ENCODE data around the gene PKN1.

Gene PKN1

DNA sequence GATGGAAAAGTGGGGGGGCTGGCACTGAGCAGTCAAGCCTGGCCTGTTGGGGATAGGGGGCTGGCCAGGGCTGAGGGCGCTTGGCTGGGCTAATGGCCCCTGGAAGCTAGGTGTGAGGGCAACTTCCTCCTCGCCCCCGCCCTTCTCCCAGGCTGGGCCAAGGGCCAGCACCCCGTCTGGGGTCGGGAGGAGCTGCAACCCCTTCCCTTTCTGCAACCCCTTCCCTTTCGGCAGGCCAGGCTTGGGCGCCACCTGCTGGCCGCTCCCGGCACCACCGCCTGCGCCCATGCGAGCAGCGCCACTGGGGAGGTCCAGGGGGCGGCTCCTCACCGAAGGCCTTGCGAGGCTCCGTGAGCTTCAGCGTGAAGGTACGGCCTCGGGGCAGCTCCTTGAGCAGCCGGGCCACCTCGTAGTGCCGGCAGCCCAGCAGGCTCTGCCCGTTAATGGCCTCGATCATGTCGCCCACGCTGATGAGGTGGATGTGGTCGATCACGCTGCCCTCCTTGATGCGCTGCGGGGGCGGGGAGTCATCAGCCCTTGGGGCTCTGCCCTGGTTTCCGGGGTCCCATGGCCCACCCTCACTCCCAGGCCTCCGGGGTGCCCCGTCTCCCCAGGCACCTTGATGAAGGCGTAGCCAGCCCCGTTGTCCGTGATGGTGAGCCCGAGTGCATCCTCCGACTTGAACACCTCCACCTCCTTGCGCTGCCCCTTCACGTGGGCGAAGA lies 47.0 kb downstream of the PKN1 start:
- no peak overlapping the region for H3K27ac ChIP-seq (ENCODE audit: low read depth, low read length)
- H3K4me3 ChIP-seq (ENCODE audit: low read depth in 1 of 5, low read length in 5 of 5): no peak overlapping the region
- peaks cover 0 to 48% (median 40%) of the 10 kb centered on the region in 5 donors for H3K36me3 ChIP-seq (ENCODE audit: control insufficient read depth in 5 of 5, insufficient read depth in 5 of 5, low read length in 5 of 5)
- H3K4me1 ChIP-seq (ENCODE audit: control insufficient read depth in 5 of 5, insufficient read depth in 5 of 5, low read length in 5 of 5): peaks cover 0 to 21% (median 18%) of the 10 kb centered on the region in 5 donors
- H3K9me3 ChIP-seq (ENCODE audit: control insufficient read depth in 5 of 5, low read length in 5 of 5): no peaks in the 10 kb centered on the region
- peaks cover 0 to 4% (median under 1%) of the 10 kb centered on the region in 5 donors for H3K27me3 ChIP-seq (ENCODE audit: control insufficient read depth in 5 of 5, insufficient read depth in 4 of 5, low read length in 5 of 5)
- H3K9ac ChIP-seq (ENCODE audit: low read length in 5 of 5): no peak overlapping the region

DNA sequence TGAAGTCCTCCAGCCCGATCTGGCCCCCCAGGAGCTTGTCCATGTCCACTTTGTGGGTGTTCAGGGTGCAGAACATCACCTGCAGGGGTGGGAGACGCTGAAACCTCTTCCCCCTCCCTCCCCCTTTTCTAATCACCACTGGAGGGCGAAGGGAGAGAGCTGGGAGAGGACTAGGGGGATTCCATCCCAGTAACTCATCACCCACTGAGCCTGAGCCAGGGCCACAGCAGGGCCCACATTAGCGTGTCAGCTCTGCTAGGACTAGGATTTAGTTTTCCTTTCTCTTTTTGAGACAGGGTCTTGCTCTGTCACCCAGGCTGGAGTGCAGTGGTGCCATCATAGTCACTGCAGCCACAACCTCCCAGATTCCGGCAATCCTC lies 47.6 kb downstream of the PKN1 start:
- H3K36me3 ChIP-seq (ENCODE audit: control insufficient read depth in 5 of 5, insufficient read depth in 5 of 5, low read length in 5 of 5): peaks cover 0 to 48% (median 40%) of the 10 kb centered on the region in 5 donors
- H3K27me3 ChIP-seq (ENCODE audit: control insufficient read depth in 5 of 5, insufficient read depth in 4 of 5, low read length in 5 of 5): peaks cover 0 to 2% (median 0%) of the 10 kb centered on the region in 5 donors
- no peak overlapping the region for H3K4me3 ChIP-seq (ENCODE audit: low read depth in 1 of 5, low read length in 5 of 5)
- no peak overlapping the region for H3K27ac ChIP-seq (ENCODE audit: low read depth, low read length)
- peaks cover 0 to 16% (median 12%) of the 10 kb centered on the region in 5 donors for H3K4me1 ChIP-seq (ENCODE audit: control insufficient read depth in 5 of 5, insufficient read depth in 5 of 5, low read length in 5 of 5)
- no peaks in the 10 kb centered on the region for H3K9me3 ChIP-seq (ENCODE audit: control insufficient read depth in 5 of 5, low read length in 5 of 5)
- no peak overlapping the region for H3K9ac ChIP-seq (ENCODE audit: low read length in 5 of 5)

DNA sequence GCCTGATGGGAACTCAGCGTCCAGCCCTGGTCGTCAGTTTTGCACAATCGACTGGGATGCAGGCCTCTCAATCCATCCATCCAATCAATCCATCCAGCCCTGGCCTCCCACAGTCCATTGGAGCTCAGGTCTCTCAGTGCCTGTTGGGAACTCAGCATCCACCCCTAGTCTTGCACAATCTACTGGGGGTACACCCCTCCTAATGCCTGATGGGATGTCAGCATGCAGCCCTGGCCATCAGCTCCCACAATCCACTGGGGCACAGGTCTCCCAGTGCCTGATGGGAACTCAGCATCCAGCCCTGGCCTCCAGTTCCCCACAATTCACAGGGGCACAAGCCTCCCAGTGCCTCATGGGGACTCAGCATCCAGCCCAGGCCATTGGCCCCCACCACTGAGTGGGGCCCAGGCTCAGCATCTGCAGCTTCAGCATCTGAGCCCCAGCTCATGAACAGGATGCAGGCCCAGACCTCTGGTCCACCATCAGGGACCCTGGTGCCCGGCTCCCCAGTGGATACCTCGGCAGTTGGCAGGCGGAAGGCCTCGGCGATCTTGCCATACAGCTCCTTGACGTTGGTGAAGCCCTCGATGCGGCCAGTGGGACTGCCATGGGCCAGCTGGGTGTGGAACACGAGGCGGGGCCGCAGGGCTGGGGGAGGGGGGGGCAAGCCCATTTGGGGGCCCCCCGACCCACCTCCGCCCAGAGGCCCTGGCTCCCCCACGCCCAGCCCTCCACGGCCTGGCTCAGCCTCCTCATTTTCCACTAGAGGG lies 49.3 kb downstream of the PKN1 start:
- Histone ChIP-seq H3K27ac (ENCODE audit: low read depth, low read length) (no peak overlapping the region), H3K9ac (ENCODE audit: low read length in 5 of 5) (no peak overlapping the region), H3K4me1 (ENCODE audit: control insufficient read depth in 5 of 5, insufficient read depth in 5 of 5, low read length in 5 of 5) (peaks cover 0 to 8% (median 5%) of the 10 kb centered on the region in 5 donors), H3K4me3 (ENCODE audit: low read depth in 1 of 5, low read length in 5 of 5) (no peak overlapping the region), H3K27me3 (ENCODE audit: control insufficient read depth in 5 of 5, insufficient read depth in 4 of 5, low read length in 5 of 5) (no peaks in the 10 kb centered on the region), H3K9me3 (ENCODE audit: control insufficient read depth in 5 of 5, low read length in 5 of 5) (no peaks in the 10 kb centered on the region), H3K36me3 (ENCODE audit: control insufficient read depth in 5 of 5, insufficient read depth in 5 of 5, low read length in 5 of 5) (peaks cover 0 to 50% (median 40%) of the 10 kb centered on the region in 5 donors)

DNA sequence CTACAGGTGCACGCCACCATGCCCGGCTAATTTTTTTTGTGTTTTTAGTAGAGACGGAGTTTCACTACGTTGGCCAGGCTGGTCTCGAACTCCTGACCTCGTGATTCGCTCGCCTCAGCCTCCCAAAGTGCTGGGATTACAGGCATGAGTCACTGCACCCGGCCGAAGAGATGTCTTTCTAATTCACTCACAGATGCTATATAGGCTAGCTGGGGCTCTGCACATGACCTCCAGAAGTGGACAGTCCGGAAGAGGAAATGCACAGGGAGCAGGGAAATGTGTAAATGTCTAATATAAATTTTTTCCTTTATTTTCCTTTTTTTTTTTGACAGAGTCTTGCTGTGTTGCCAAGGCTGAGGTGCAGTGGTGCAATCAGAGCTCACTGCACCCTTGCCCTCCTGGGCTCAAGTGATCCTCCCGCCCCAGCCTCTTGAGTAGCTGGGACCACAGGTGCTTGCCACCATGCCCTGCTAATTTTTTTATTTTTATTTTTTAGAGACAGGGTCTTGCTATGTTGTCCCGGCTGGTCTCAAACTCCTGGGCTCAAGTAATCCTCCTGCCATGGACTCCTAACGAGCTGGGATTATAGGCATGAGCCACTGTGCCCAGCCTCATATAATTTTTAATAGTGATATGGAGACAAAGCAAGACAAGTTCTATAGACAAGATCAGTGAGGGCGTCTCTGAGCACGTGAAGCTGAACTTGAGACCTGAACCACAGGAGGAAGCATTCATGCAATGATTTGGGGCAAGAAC lies 54.4 kb downstream of the PKN1 start:
- H3K9ac ChIP-seq (ENCODE audit: low read length in 5 of 5): no peak overlapping the region
- H3K36me3 ChIP-seq (ENCODE audit: control insufficient read depth in 5 of 5, insufficient read depth in 5 of 5, low read length in 5 of 5): peaks cover 0 to 35% (median 19%) of the 10 kb centered on the region in 5 donors

DNA sequence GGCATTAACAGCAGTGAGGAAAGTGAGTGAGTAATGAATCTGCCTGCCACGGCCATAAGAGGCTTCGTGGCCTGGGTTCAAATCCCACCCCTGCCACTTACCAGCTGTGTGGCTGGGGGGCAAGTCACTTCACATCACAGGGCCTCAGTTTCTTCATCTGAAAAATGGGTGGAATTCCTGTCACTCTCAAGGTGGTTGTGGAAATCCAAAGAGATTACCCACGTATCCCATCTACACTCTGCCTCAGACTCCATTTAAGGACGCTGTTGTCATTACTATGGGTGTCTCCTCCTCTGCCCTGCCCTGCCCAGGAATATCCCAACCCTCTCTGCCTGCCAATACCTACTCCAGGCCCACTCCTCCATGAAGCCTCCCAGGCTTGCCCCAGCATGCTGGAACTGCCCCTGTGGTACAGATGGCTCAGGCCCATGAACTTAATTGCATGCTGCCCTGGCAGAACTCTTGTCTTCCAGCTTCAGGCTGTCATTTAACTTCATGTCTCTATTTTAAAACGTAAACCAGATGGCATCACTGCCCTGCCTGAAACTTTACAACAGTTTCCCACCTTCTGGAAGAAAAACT lies 59.7 kb downstream of the PKN1 start:
- no peak overlapping the region for H3K27ac ChIP-seq (ENCODE audit: low read depth, low read length)
- no peaks in the 10 kb centered on the region for H3K9me3 ChIP-seq (ENCODE audit: control insufficient read depth in 5 of 5, low read length in 5 of 5)
- peaks cover 0 to 36% (median 22%) of the 10 kb centered on the region in 5 donors for H3K36me3 ChIP-seq (ENCODE audit: control insufficient read depth in 5 of 5, insufficient read depth in 5 of 5, low read length in 5 of 5)
- no peaks in the 10 kb centered on the region for H3K27me3 ChIP-seq (ENCODE audit: control insufficient read depth in 5 of 5, insufficient read depth in 4 of 5, low read length in 5 of 5)
- H3K9ac ChIP-seq (ENCODE audit: low read length in 5 of 5): no peak overlapping the region
- peaks cover 15 to 32% (median 30%) of the 10 kb centered on the region in 5 donors for H3K4me1 ChIP-seq (ENCODE audit: control insufficient read depth in 5 of 5, insufficient read depth in 5 of 5, low read length in 5 of 5)
- no peak overlapping the region for H3K4me3 ChIP-seq (ENCODE audit: low read depth in 1 of 5, low read length in 5 of 5)

More for the DNA sequence above, 54.4 kb downstream of the PKN1 start:
- H3K27me3 ChIP-seq (ENCODE audit: control insufficient read depth in 5 of 5, insufficient read depth in 4 of 5, low read length in 5 of 5): no peaks in the 10 kb centered on the region
- H3K4me3 ChIP-seq (ENCODE audit: low read depth in 1 of 5, low read length in 5 of 5): no peak overlapping the region
- no peak overlapping the region for H3K27ac ChIP-seq (ENCODE audit: low read depth, low read length)
- H3K9me3 ChIP-seq (ENCODE audit: control insufficient read depth in 5 of 5, low read length in 5 of 5): no peaks in the 10 kb centered on the region
- H3K4me1 ChIP-seq (ENCODE audit: control insufficient read depth in 5 of 5, insufficient read depth in 5 of 5, low read length in 5 of 5): peaks cover 0 to 5% (median 3%) of the 10 kb centered on the region in 5 donors

DNA sequence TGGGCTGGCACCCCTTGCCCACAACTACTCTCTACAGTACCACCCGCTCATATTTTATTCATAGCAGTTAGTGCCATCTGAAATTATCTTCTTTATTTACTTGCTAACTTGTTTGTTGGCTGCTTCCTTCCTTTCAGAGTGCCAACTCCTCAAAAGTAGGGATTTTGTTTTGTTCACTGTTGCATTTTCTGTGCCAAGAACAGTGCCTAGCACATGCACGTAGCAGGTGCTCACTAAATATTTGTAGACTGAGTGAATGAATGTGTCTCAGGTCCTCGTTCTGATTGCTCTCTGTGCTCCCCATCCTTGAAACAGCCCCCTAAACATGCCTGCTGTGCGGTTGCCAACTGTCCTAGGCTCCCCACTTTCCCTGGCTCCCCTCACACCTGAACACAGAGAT lies 61.3 kb downstream of the PKN1 start:
- no peaks in the 10 kb centered on the region for H3K27me3 ChIP-seq (ENCODE audit: control insufficient read depth in 5 of 5, insufficient read depth in 4 of 5, low read length in 5 of 5)
- peak overlapping the region; percentile 37 for H3K27ac ChIP-seq (ENCODE audit: low read depth, low read length)
- peaks cover 15 to 35% (median 34%) of the 10 kb centered on the region in 5 donors for H3K4me1 ChIP-seq (ENCODE audit: control insufficient read depth in 5 of 5, insufficient read depth in 5 of 5, low read length in 5 of 5)
- peak overlapping the region in 2 of 5 donors; percentile 48 to 60 for H3K9ac ChIP-seq (ENCODE audit: low read length in 5 of 5)
- H3K4me3 ChIP-seq (ENCODE audit: low read depth in 1 of 5, low read length in 5 of 5): peak overlapping the region in 4 of 5 donors; percentile 16 to 76 (median 39)
- no peaks in the 10 kb centered on the region for H3K9me3 ChIP-seq (ENCODE audit: control insufficient read depth in 5 of 5, low read length in 5 of 5)
- H3K36me3 ChIP-seq (ENCODE audit: control insufficient read depth in 5 of 5, insufficient read depth in 5 of 5, low read length in 5 of 5): peaks cover 0 to 21% (median 14%) of the 10 kb centered on the region in 5 donors

DNA sequence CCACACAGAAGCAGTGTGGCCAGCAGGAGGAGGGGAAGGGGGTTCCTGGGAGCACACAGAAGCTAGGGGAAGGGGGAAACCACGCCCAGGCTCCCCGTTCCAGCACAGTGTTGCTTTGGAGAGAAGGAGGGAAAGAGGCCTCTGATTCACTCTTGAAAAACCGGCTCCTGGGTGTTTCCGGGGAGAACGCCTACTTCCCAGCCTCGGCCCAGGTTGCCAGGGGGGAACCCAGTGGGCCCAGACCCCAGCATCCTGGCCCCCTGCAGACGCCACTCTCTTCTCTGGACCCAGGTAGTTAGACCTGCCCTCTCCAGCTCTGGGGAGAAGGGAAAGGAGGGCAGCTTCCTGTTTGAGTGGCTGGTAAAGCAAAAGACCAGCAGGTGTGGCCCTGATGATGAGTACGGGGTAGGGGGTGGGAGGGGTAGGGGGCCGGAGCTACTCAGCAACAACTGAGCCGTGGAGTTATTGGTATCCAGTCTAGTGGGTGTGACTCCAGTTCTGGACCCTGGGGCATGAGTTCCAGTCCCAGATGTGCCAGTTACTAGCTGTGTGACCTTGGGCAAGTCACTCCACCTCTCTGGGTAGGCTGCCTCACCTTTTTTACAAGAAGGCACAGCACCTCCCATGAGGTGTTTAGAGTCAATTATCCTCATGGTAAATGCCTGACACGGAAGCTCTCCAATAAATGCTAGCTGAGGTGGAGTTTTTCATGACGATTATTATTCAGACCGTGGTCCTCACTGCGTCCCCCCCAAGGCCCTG lies 62.0 kb downstream of the PKN1 start:
- Histone ChIP-seq H3K9me3 (ENCODE audit: control insufficient read depth in 5 of 5, low read length in 5 of 5) (no peaks in the 10 kb centered on the region), H3K9ac (ENCODE audit: low read length in 5 of 5) (peak overlapping the region; percentile 8 to 79 (median 66)), H3K36me3 (ENCODE audit: control insufficient read depth in 5 of 5, insufficient read depth in 5 of 5, low read length in 5 of 5) (peaks cover 0 to 14% (median 9%) of the 10 kb centered on the region in 5 donors), H3K4me1 (ENCODE audit: control insufficient read depth in 5 of 5, insufficient read depth in 5 of 5, low read length in 5 of 5) (peaks cover 15 to 35% (median 34%) of the 10 kb centered on the region in 5 donors), H3K27ac (ENCODE audit: low read depth, low read length) (peak overlapping the region; percentile 37), H3K27me3 (ENCODE audit: control insufficient read depth in 5 of 5, insufficient read depth in 4 of 5, low read length in 5 of 5) (no peaks in the 10 kb centered on the region), H3K4me3 (ENCODE audit: low read depth in 1 of 5, low read length in 5 of 5) (peak overlapping the region; percentile 43 to 80 (median 72))

DNA sequence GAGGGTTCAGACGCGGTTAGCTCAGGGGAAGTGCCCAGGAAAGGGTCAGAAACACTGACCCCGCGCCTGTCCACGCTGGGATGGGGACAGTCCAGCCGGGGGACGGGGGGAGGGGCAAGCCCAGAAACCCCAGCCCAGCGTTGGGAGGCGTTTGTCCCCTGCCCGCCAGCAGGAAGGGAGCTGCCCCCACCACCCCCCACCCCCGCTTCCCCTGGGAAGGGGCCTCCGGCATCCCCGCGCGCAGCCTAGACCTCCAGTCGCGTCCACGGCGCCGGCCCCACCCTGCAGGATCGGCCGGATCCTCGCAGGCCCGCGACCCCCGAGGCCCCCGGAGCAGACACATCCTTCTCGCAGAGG lies 62.5 kb downstream of the PKN1 start:
- H3K9me3 ChIP-seq (ENCODE audit: control insufficient read depth in 5 of 5, low read length in 5 of 5): no peaks in the 10 kb centered on the region
- H3K36me3 ChIP-seq (ENCODE audit: control insufficient read depth in 5 of 5, insufficient read depth in 5 of 5, low read length in 5 of 5): peaks cover 0 to 13% (median 6%) of the 10 kb centered on the region in 5 donors
- H3K27me3 ChIP-seq (ENCODE audit: control insufficient read depth in 5 of 5, insufficient read depth in 4 of 5, low read length in 5 of 5): no peaks in the 10 kb centered on the region
- no peak overlapping the region for H3K27ac ChIP-seq (ENCODE audit: low read depth, low read length)
- peaks cover 15 to 35% (median 34%) of the 10 kb centered on the region in 5 donors for H3K4me1 ChIP-seq (ENCODE audit: control insufficient read depth in 5 of 5, insufficient read depth in 5 of 5, low read length in 5 of 5)
- peak overlapping the region; percentile 43 to 80 (median 72) for H3K4me3 ChIP-seq (ENCODE audit: low read depth in 1 of 5, low read length in 5 of 5)
- peak overlapping the region in 4 of 5 donors; percentile 44 to 79 (median 66) for H3K9ac ChIP-seq (ENCODE audit: low read length in 5 of 5)

Measured in subcutaneous abdominal adipose tissue (tissue), 5 donors.